GM12892 (cell line): ENCODE measurements around the gene CBLIF.
"Not testable (repeated sequence)": the region's sequence is repeated elsewhere in the genome, so short reads cannot be mapped to it uniquely, and the experiment has no call there.

ENCODE experiments used
- DNase-seq: peaks from one replicate; pipeline ENCODE4 v3.0.0; 2011; ENCODE audit not compliant: insufficient read length
- FAIRE-seq: peaks from 2 replicates; lab custom pipeline; 2011; peaks lifted over from hg19 to GRCh38; lab: Jason Lieb, UNC
- POLR2A ChIP-seq: IDR thresholded peaks from 2 replicates; pipeline ENCODE4 v1.6.1; 2011; ENCODE audit warnings: low read depth, low read length, control low read depth
- POLR2AphosphoS5 ChIP-seq: IDR thresholded peaks from 2 replicates; pipeline ENCODE4 v1.6.1; 2011; ENCODE audit warnings: low read depth, low read length, control low read depth
- TAF1 ChIP-seq: IDR thresholded peaks from 2 replicates; pipeline ENCODE4 v1.6.1; 2011; ENCODE audit warnings: low read depth, mild to moderate bottlenecking, control low read depth, low read length, borderline replicate concordance

The CBLIF gene

DNA sequence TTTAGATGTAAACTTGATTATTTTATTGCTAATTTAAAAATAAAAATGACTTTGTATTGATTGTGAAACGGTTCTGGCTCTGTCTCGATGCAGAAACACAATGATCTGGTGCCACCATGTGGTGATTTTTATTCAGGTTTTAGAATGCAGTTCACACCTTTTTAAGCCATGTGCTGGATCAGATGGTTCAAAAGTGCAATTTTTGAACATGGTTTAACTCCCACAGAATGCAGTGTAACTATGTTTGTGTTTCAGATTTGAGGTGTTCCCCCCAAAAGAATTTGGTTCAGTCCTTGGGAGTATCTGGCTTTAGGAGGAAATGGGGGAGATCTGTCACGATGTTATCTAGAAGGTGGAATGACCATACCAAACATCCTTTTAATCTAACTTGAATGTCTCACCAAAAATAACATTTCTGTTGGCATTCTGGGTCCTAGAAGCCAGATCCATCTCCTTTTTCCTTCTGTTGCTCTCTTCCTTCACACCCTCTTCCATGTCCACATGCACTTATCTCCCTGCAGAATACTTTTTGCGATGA, 42.6 kb downstream of the CBLIF start:
- no peak for TF ChIP-seq TAF1
- no peak for TF ChIP-seq POLR2A
- TF ChIP-seq POLR2AphosphoS5, result no peak
- DNase-seq (no peak), FAIRE-seq (peak; percentile 85)

DNA sequence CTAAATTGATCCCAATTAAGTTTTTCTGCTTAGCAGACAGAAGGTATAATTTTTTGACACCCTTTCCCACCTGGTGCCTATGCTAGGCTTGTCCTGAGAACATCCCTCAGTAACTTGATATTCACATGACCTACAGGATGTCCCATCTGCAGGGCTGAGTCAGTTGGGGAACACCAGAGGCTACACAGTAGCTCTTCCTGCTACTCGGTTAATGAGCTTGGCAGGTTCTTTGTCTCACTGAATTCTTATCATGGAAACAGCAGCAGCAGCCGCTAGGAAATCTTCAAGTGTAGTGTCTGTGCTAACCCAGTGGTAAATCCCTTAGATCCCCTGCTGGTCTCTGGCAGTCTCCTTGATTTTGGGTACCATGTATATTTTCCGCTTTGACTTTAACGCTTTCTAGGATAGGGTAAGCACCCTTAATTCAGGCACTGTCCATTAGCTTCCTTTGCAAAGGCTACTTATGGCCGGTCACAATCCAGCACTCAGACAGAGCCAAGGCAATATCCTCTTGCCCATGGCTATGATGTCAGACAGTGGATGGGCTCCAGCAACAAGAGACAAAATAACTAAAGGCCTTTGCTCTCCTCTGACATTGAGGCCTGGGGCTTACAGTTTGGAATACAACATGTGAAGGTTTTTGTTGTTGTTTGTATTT, 43.2 kb downstream of the CBLIF start:
- DNase-seq, result no peak

DNA sequence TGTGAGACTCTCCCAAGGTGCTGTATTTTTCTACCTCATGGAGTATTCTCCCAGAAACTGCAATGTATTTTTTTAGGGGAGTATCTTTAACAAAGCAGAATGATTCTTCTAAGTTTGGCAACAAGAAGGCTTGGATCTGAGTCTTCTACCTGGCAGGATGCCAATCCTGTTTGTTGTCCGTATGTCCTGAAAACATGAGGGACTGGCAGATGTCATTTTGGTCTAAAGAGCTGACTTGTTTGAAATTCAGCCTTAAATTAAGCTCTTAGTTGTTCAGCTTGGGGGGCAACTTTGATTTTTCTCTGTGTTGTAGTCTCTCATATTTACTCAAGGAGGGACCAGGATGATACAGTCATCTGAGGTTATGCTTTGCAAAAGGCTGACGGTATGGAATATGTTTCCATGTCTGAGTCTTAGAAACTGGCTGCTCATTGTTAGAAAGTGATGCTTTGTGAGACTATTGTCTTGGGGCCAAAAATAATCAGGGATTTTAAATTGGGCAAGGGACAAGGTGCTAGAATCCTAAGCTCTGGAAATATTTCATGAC, 44.1 kb downstream of the CBLIF start:
- no peak for TF ChIP-seq POLR2A
- FAIRE-seq, result no peak
- no peak for DNase-seq

More for the DNA sequence above, 43.2 kb downstream of the CBLIF start:
- FAIRE-seq, result no peak
- TF ChIP-seq POLR2AphosphoS5 (no peak), POLR2A (no peak), TAF1 (no peak)

DNA sequence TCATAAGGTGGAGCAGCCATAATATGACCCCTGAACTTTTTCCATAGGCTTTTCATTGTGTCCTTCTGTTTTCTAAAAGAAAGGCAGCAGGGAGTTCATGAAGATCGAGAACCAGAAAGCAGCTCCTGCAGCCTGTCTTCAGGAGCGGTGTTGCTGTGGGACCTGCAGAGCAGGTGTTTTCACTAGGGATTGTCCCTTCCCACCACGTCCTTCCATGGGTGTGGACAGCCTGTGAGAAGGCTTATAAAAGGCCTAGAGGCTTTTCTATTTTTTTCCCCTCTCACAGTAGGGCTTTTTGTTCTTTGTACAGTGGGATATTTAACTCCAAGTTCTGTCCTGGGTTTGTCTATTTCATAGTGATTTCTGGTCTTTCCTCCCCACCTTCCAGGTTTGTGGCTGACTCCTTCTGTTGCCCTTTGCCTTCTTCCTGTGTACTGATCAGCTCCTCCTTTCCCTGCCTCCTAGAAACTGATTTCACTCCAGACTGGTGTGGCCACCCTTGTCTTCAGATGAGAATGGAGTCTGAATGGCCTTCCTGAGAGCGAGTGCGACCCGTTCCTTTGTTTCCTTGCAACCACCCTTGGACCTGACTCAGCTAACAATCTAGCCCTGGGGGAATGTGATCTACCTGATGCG, 44.8 kb downstream of the CBLIF start:
- FAIRE-seq, result no peak

DNA sequence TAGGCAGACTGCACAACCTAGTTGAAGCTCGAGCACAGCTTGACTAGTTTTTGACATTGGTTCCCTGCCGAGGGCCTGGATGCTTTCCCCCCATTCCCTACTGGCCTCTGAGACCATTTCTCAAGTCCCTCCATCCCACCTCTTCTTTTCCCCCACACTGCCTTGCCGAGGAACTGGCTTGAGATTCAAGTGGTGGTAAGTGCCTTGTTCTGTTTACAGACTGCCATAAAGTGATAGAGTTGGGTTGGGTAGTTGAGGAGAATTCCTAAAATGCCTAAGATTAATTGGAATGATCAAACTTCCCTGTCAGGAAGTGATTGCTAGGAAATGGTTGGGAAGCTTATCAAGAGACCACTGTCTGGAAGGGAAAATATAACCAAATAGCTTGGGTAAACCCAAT, 50.9 kb downstream of the CBLIF start:
- no peak for DNase-seq
- no peak for TF ChIP-seq POLR2A
- no peak for TF ChIP-seq POLR2AphosphoS5
- no peak for TF ChIP-seq TAF1
- no peak for FAIRE-seq

More for the DNA sequence above, 44.8 kb downstream of the CBLIF start:
- TF ChIP-seq POLR2AphosphoS5 (no peak), TAF1 (no peak), POLR2A (no peak)
- no peak for DNase-seq

DNA sequence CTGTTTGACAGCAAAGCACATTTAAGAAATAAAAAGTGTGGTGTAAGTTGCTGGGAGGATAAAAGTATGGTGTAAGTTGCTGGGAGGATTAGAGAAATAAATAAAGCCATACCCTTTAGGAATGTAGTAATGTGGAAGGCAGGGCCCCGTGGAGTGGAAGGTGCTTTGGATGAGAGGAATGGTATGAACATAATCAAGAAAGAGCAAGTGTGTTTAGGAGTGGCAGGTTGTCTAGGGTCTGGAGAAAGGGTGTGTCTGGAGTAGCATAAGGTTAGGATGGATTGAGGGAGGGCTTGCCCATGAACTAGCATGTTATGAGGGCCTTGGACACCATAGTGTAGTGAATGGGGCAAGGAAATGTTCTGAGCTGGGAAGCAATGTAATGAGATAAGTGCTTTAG, 52.8 kb downstream of the CBLIF start:
- FAIRE-seq, result no peak
- TF ChIP-seq TAF1 (no peak), POLR2A (no peak), POLR2AphosphoS5 (no peak)
- DNase-seq, result no peak

DNA sequence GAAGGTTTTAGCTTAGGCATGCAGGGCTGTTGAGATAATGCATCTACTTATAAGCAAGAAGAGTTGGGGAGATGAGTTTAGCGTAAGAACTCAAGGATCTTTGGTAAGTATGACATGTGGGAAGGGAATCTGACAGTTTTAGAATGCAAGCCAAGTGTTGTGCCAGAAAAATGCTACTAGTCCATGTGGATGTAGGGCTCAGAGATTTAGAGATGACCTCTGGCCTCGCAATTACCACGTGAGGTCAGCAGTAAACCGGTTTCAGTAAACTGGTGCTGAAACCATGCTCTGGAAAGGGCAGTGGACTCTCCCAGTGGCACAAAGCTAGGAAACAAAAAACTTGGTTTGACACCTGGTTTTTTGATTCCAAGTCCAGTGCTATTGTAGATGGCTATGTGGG, 53.7 kb downstream of the CBLIF start:
- FAIRE-seq (no peak), DNase-seq (no peak)
- TF ChIP-seq POLR2AphosphoS5, result no peak
- no peak for TF ChIP-seq TAF1
- no peak for TF ChIP-seq POLR2A

DNA sequence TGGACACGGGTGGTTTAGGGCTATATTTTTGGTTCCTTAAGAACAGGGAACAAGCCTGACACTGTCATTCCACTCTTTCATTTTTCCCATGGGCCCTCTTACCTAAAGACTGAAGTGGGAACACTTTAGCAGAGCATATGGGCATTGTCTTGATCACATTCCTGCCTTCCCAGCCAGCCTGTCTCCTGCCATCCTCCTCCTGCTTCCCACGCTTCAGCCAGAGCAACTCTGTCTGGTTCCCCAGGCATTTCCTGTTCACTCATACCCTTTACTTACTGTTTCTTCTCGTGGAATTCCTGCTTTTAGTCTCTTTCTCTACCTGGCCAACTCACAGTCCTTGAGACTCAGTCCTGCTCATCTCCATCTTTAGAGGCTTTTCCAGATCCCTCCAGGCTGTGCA, 57.5 kb downstream of the CBLIF start:
- no peak for FAIRE-seq
- TF ChIP-seq POLR2AphosphoS5, result no peak
- no peak for TF ChIP-seq POLR2A
- TF ChIP-seq TAF1, result no peak
- no peak for DNase-seq

DNA sequence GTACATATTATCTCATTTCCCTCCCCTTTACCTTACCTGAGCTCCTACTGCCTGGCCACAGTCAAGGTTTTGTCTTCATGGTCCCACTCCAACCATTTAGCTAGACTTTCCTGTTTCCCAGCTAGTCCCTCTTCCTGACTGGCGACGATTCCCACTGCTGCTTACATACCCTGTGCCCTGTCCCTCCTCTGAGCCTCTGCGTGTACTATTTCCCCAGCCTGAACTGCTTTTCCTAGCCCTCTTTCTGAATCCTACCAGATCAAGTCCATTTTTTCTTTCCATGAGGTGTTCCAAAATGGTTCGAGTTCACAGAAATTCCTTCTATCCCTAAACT, 58.1 kb downstream of the CBLIF start:
- FAIRE-seq, result no peak
- DNase-seq, result no peak
- TF ChIP-seq TAF1, result no peak
- TF ChIP-seq POLR2AphosphoS5, result no peak
- no peak for TF ChIP-seq POLR2A

DNA sequence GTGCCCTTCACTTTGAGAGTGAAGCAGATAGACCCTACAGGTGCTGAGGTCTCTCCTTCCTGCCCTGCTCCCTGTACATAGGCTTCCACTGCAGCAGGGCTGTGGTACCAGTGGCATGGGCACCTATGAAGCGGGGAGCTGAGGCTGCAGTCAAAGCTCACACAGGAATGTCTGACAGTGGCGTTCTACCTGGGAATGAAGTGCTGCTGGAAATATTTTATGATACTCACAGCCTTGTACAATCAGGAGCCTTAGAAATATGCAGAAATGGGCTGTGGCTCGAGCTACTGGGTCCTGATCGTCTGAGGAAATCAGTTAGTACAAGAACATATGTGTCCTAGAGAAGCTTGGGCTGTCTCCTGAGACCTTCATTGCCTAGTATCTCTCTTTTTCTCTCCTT, 59.5 kb downstream of the CBLIF start:
- FAIRE-seq (no peak), DNase-seq (no peak)
- TF ChIP-seq POLR2A (no peak), TAF1 (no peak), POLR2AphosphoS5 (no peak)

DNA sequence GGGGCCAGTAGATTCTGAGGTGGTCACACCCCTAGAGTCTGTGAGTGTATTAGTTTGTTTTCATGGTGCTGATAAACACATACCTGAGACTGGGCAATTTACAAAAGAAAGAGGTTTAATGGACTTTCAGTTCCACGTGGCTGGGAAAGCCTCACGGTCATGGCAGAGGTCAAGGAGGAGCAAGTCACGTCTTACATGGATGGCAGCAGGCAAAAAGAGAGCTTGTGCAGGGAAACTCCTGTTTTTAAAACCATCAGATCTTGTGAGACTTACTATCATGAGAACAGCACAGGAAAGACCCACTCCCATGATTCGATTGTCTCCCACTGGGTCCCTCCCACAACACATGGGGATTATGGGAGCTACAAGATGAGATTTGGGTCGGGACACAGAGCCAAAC, 60.9 kb downstream of the CBLIF start:
- not testable (repeated sequence) for FAIRE-seq, DNase-seq

DNA sequence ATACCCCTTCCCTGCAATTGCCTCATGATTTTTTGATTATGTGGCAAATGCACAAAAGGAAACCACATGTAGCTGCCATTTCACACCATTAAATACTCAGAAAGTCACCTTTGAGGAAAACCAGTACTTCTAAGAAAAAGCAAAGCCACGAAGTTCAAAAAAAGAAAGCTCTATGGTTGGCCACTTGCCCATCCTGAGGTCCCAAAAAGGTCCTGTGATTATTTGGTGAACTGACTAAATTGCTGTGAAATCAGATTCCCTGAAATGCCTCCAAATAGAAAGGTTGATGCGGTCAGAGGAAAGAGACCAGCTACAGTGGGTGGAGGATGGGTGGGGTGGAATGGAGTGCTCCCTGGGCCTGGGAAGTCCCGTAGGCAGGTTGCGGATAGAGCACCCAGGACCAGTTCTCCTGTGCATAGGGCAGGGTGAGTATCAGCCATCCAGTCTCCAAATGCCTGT, 61.6 kb downstream of the CBLIF start:
- no peak for TF ChIP-seq POLR2A
- no peak for TF ChIP-seq TAF1
- TF ChIP-seq POLR2AphosphoS5, result no peak
- DNase-seq (no peak), FAIRE-seq (no peak)
